NK-92 (cell line): Measurements from ENCODE around the gene WNK2.

Source experiments
- DNase-seq: peaks from one replicate; lab custom pipeline; 2025; ENCODE audit not compliant: unreplicated experiment; lab: John Stamatoyannopoulos, UW

The WNK2 gene

GRCh38 chr9:93184432-93185265 is 710 bp downstream of the WNK2 start:
- no peak for DNase-seq

GRCh38 chr9:93185266-93186214 is 1.6 kb downstream of the WNK2 start:
- no peak for DNase-seq

- DNase-seq, result no peak
Measured at GRCh38 chr9:93186215-93186945, 2.4 kb downstream of the WNK2 start.

GRCh38 chr9:93187047-93187446 is 3.1 kb downstream of the WNK2 start:
- no peak for DNase-seq

GRCh38 chr9:93187574-93187973 is 3.6 kb downstream of the WNK2 start:
- DNase-seq, result no peak

- no peak for DNase-seq
Measured at GRCh38 chr9:93188426-93189368, 4.8 kb downstream of the WNK2 start.

- DNase-seq, result no peak
Measured at GRCh38 chr9:93189369-93190132, 5.6 kb downstream of the WNK2 start.

GRCh38 chr9:93190133-93190525 is 6.2 kb downstream of the WNK2 start:
- DNase-seq, result no peak

GRCh38 chr9:93190656-93191353 is 6.9 kb downstream of the WNK2 start:
- no peak for DNase-seq

- no peak for DNase-seq
Measured at GRCh38 chr9:93191354-93191660, 7.4 kb downstream of the WNK2 start.

- DNase-seq, result no peak
Measured at GRCh38 chr9:93192721-93193387, 8.9 kb downstream of the WNK2 start.

GRCh38 chr9:93193388-93194220 is 9.7 kb downstream of the WNK2 start:
- no peak for DNase-seq

- no peak for DNase-seq
Measured at GRCh38 chr9:93194221-93194625, 10.3 kb downstream of the WNK2 start.

GRCh38 chr9:93194641-93195040 is 10.7 kb downstream of the WNK2 start:
- DNase-seq, result no peak

- no peak for DNase-seq
Measured at GRCh38 chr9:93196096-93197055, 12.4 kb downstream of the WNK2 start.

GRCh38 chr9:93197670-93198069 is 13.7 kb downstream of the WNK2 start:
- DNase-seq, result no peak
